Upper lobe of left lung (tissue), 6 donors: ENCODE results near the gene MROH7. TPM values are rescaled to one million over a fixed set of nuclear protein-coding genes. Genes with fewer than 3 reads are reported as not detected.
A peak's percentile ranks its signal among the peaks of the same experiment; 100 is the strongest.

Source experiments
- ATAC-seq, 2 donors: fragments of 200-7000 bp; cut with Tn5 transposase; one replicate each; pipeline ENCODE4 v1.9.1; 2022; ENCODE audit warnings: mild to moderate bottlenecking in 2 of 2, moderate library complexity in 2 of 2; ENCODE audit not compliant: low FRiP score in 2 of 2
- DNase-seq, 2 donors: peaks; one replicate each; pipeline ENCODE4 v3.0.0-alpha.2; 2019 to 2020
- H3K27ac ChIP-seq, 4 donors: fragments of 200-600 bp; sonication (generic); one replicate each; pipeline ENCODE4 v1.5.1; 2016 to 2019
- H3K27me3 ChIP-seq, 4 donors: fragments of 200-600 bp; sonication (generic); one replicate each; pipeline ENCODE4 v1.5.1; 2017 to 2019
- H3K36me3 ChIP-seq, 4 donors: fragments of 200-600 bp; sonication (generic); one replicate each; pipeline ENCODE4 v1.5.1; 2016 to 2019
- H3K4me1 ChIP-seq, 4 donors: fragments of 200-600 bp; sonication (generic); one replicate each; pipeline ENCODE4 v1.5.1; 2018 to 2019
- H3K4me3 ChIP-seq, 4 donors: fragments of 200-600 bp; sonication (generic); one replicate each; pipeline ENCODE4 v1.5.1; 2017 to 2019; ENCODE audit warnings: mild to moderate bottlenecking in 2 of 4, moderate library complexity in 1 of 4
- H3K9me3 ChIP-seq, 4 donors: fragments of 200-600 bp; sonication (generic); one replicate each; pipeline ENCODE4 v1.5.1; 2018 to 2019
- EP300 ChIP-seq, 4 donors: sonication (generic); formaldehyde crosslinking; IDR thresholded peaks; one replicate each; pipeline ENCODE4 v1.5.1; 2017; ENCODE audit warnings: antibody characterized with exemption in 4 of 4, control low read depth in 2 of 4
- POLR2A ChIP-seq, 4 donors: fragments of 450-650 bp; IDR thresholded peaks; one replicate each; pipeline ENCODE4 v1.5.1; 2016 to 2017; ENCODE audit warnings: antibody characterized with exemption in 4 of 4, mild to moderate bottlenecking in 2 of 4
- POLR2AphosphoS5 ChIP-seq, 2 donors: sonication (generic); formaldehyde crosslinking; IDR thresholded peaks; one replicate each; pipeline ENCODE4 v1.5.1; 2017; ENCODE audit warnings: antibody characterized with exemption in 2 of 2
- WGBS, 2 donors: methylation state at CpG; one replicate each; pipeline ENCODE4 v1.1.5; 2017 to 2018; 5-methylcytosine and 5-hydroxymethylcytosine counted together
- total RNA-seq, 6 donors: library from RNA; depleted of rRNA in 4 of 6; stranded (reverse); fragments of >200 nt in 4 of 6; gene quantifications; one replicate each; pipeline versions ENCODE4 v1.1.0 to v1.2.1, GENCODE V29; 2016 to 2021
- TF ChIP-seq, protein P1 (sequence below), 6 experiments: fragments of 450-650 bp in 4 of 6; fragments of 200-600 bp in 2 of 6; sonication (generic) in 2 of 6; IDR thresholded peaks; one replicate each; pipeline ENCODE4 v1.5.1; 2016 to 2019; ENCODE audit warnings: antibody characterized with exemption in 6 of 6
- donor health status: DM: no; HTN: no; CAD: no; lungs with moderate emphysema.
- donor health status: DM: no; HTN: yes; CAD: no; lungs with severe emphysema.

Gene MROH7
- total RNA-seq, 6 donors from 2014 or later: 1.2 to 10.5 (median 2.2) TPM

DNA sequence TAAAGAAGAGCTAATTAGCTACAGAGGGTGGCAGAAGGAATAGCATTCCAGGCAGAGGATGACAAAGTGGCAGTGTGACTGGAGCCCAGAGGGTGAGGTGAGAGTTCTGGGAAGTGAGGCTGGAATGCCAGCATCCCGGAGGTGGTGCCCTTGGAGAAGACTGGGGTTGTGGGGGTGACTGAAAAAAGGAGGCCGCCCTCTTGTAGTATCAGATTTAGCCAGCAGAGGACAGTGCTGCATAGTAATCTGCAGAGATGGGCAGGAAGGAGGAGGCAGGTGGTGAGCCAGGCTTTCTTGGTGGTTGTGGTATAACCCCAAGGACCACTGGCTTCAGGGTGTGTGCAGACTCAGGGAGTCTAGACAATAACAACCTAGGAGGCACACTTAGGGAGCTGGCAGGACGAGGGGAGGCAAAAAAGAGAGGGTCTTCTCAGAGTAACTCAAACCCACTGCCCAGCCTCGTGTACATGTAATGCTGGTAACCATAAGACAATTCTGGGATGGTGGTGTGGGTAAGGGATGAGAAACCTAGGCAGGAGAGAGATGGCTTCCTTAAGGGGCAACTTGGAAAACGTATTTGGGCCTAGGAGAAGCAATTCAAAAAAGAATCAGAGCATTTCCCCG lies 30.5 kb downstream of the MROH7 start:
- TF ChIP-seq EP300 (IDR thresholded peaks at IDR 0.05): no peak
- TF ChIP-seq, protein P1, sequence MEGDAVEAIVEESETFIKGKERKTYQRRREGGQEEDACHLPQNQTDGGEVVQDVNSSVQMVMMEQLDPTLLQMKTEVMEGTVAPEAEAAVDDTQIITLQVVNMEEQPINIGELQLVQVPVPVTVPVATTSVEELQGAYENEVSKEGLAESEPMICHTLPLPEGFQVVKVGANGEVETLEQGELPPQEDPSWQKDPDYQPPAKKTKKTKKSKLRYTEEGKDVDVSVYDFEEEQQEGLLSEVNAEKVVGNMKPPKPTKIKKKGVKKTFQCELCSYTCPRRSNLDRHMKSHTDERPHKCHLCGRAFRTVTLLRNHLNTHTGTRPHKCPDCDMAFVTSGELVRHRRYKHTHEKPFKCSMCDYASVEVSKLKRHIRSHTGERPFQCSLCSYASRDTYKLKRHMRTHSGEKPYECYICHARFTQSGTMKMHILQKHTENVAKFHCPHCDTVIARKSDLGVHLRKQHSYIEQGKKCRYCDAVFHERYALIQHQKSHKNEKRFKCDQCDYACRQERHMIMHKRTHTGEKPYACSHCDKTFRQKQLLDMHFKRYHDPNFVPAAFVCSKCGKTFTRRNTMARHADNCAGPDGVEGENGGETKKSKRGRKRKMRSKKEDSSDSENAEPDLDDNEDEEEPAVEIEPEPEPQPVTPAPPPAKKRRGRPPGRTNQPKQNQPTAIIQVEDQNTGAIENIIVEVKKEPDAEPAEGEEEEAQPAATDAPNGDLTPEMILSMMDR (IDR thresholded peaks at IDR 0.05): peak; percentile 60 to 81 (median 72)
- ATAC-seq (peak in 1 of 2 donors; percentile 48), DNase-seq (peak in 1 of 2 donors; percentile 24)
- Histone ChIP-seq H3K9me3 (no peaks in the 10 kb centered on the region), H3K27me3 (no peaks in the 10 kb centered on the region), H3K4me1 (no peaks in the 10 kb centered on the region), H3K27ac (no peak overlapping the region), H3K4me3 (no peak overlapping the region), H3K36me3 (no peaks in the 10 kb centered on the region)
- 62 to 63% methylated on average over 6 of the region's 6 CpGs for WGBS, 2 donors

DNA sequence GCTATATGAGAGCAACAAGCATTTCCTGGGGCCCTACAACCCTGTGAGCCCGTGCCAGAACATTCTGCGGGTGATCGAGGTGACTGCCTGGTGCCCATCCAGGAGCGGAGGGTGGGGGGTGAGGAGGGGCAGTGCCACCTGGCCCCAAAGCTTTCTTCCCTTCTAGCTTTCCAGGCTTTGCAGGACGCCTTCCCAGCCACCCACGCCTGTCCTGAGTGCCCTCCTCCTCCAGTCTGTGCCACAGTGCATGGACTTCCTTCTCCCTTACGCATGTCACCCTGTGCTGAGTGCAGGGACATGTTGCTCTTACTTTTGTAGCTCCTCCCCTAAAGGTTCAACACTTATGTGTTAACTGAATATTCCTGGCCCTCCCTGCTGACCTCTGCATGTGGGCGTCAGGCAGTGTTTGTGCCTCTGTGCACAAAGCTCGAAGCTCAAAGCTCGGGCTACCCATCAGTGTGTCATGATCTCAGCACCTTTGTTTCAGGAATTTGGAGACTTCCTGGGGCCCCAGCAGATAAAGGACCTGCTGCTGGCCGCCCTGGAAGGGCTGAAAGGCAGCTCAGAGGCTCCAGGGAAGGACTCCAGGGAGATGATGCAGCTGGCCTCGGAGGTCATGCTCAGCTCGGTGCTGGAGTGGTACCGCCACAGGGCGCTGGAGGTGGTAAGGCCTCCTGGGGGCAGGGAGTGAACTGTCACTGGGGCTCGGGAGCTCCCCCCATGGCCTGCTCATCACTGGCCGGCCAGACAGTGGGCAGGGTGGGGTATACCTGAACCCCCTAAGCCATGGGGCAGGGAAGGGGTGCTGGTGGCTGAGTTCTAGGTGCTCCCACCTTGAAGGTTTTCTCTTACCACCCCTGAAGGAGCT lies 37.4 kb downstream of the MROH7 start:
- ATAC-seq: peak in 1 of 2 donors; percentile 11
- 73 to 76% methylated on average over 15 to 16 of the region's 17 CpGs for WGBS, 2 donors
- TF ChIP-seq POLR2A (IDR thresholded peaks at IDR 0.05) (no peak), EP300 (IDR thresholded peaks at IDR 0.05) (no peak), POLR2AphosphoS5 (IDR thresholded peaks at IDR 0.05) (no peak)
- TF ChIP-seq, protein P1 (IDR thresholded peaks at IDR 0.05): no peak

DNA sequence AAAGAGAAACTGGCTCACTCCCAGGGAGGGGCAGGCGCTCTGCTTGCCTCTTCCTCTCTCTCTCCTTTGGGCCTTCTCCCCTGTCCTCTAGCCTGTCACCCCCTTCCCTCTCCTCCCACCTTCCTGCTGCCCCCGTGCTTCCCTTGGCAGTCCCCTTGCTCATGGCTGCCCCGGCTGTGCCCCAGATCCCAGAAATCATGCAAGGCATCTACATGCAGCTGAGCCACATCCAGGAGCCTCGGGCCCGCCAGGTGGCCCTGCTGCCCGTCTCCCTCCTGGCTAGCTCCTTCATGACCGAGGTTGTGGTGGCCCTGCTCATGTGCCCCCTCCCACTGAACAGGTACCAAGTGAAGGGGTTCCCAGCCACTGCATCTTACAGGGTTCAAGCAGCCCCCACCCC lies 38.1 kb downstream of the MROH7 start:
- no peaks in the 10 kb centered on the region for H3K36me3 ChIP-seq
- WGBS, 2 donors: 82 to 84% methylated on average over 7 of the region's 7 CpGs
- TF ChIP-seq, protein P1 (IDR thresholded peaks at IDR 0.05): no peak
- no peaks in the 10 kb centered on the region for H3K27me3 ChIP-seq
- no peak overlapping the region for H3K4me3 ChIP-seq
- DNase-seq: peak in 1 of 2 donors; percentile 54
- H3K4me1 ChIP-seq: no peaks in the 10 kb centered on the region
- ATAC-seq: no peak
- H3K27ac ChIP-seq: no peak overlapping the region
- H3K9me3 ChIP-seq: no peaks in the 10 kb centered on the region

More for the DNA sequence above, 37.4 kb downstream of the MROH7 start:
- no peaks in the 10 kb centered on the region for H3K9me3 ChIP-seq
- no peak overlapping the region for H3K4me3 ChIP-seq
- H3K27me3 ChIP-seq: no peaks in the 10 kb centered on the region
- H3K27ac ChIP-seq: no peak overlapping the region
- H3K4me1 ChIP-seq: no peaks in the 10 kb centered on the region
- no peak for DNase-seq
- H3K36me3 ChIP-seq: no peaks in the 10 kb centered on the region

DNA sequence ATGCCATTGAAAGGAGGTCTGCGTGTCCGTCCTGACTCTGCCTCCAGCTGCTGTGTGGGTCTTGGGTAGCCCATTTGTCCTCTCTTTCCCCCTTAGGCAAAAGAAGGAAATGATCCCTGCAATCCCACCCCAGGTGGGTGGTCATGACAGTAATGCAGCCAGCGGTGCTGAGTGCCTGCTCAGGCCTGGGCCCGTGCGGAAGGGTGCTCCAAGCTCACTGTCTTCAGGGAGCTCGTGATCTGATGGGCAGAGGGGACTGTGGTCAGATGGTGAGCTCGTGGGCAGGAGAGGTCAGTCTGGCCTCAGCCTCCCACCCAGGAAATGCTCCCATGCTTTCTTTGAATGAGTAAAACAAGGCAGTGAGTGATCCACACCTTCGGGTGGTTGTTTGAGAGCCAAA lies 38.8 kb downstream of the MROH7 start:
- Histone ChIP-seq H3K9me3 (no peaks in the 10 kb centered on the region), H3K36me3 (no peaks in the 10 kb centered on the region), H3K27ac (no peak overlapping the region), H3K4me3 (no peak overlapping the region), H3K27me3 (no peaks in the 10 kb centered on the region), H3K4me1 (no peaks in the 10 kb centered on the region)
- 78 to 85% methylated on average over 7 to 8 of the region's 8 CpGs for WGBS, 2 donors
- no peak for DNase-seq
- TF ChIP-seq POLR2AphosphoS5 (IDR thresholded peaks at IDR 0.05) (no peak), EP300 (IDR thresholded peaks at IDR 0.05) (no peak), POLR2A (IDR thresholded peaks at IDR 0.05) (no peak)
- TF ChIP-seq, protein P1 (IDR thresholded peaks at IDR 0.05): no peak
- ATAC-seq: no peak
